ENCODE data around the gene LYRM2. TPM values are rescaled to one million over a fixed set of nuclear protein-coding genes. Genes with fewer than 3 reads are reported as not detected.

LYRM2 gene, protein sequence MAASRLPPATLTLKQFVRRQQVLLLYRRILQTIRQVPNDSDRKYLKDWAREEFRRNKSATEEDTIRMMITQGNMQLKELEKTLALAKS
- total RNA-seq (2021; fragmentation: NEBNext Ultra II Directional; extraction: Animal tissue kit (Norgen Biotek cat#: 25700)): 25.1 and 25.7 TPM in 2 replicates
- 2.6 and 7.3 TPM in 2 replicates for polyA plus RNA-seq (2011; rRNA removed)
- polyA plus RNA-seq (2011; cell fraction: cytosol; rRNA removed): 9.8 TPM
- polyA plus RNA-seq (2011; cell fraction: nucleus; rRNA removed): 3.1 TPM
- 9.8 to 25.8 TPM (median 12.0 TPM) in 4 replicates for polyA plus RNA-seq (2012, experiment 1 of 2)
- polyA plus RNA-seq (2012, experiment 2 of 2): 2.0 TPM
- polyA plus RNA-seq (2013, experiment 1 of 2): 38.6 TPM
- polyA plus RNA-seq (2013, experiment 2 of 2): 36.2 TPM
- 4.8 and 6.9 TPM in 2 replicates for polyA minus RNA-seq (2011; rRNA and poly(A)+ RNA removed)
- polyA minus RNA-seq (2011; cell fraction: cytosol; rRNA and poly(A)+ RNA removed): 6.2 TPM
- 15.3 TPM for polyA minus RNA-seq (2011; cell fraction: nucleus; rRNA and poly(A)+ RNA removed)
- long read RNA-seq, experiment 1, full-length matches to known transcripts: 5 of 15 reads
- long read RNA-seq, experiment 1, partial matches to known transcripts: 1 of 15 reads
- long read RNA-seq, experiment 1, other reads (novel, unspliced or antisense): 9 of 15 reads
- long read RNA-seq, experiment 2, full-length matches to known transcripts: 42 of 45 reads
- long read RNA-seq, experiment 2, partial matches to known transcripts: 0 of 45 reads
- long read RNA-seq, experiment 2, other reads (novel, unspliced or antisense): 3 of 45 reads

DNA sequence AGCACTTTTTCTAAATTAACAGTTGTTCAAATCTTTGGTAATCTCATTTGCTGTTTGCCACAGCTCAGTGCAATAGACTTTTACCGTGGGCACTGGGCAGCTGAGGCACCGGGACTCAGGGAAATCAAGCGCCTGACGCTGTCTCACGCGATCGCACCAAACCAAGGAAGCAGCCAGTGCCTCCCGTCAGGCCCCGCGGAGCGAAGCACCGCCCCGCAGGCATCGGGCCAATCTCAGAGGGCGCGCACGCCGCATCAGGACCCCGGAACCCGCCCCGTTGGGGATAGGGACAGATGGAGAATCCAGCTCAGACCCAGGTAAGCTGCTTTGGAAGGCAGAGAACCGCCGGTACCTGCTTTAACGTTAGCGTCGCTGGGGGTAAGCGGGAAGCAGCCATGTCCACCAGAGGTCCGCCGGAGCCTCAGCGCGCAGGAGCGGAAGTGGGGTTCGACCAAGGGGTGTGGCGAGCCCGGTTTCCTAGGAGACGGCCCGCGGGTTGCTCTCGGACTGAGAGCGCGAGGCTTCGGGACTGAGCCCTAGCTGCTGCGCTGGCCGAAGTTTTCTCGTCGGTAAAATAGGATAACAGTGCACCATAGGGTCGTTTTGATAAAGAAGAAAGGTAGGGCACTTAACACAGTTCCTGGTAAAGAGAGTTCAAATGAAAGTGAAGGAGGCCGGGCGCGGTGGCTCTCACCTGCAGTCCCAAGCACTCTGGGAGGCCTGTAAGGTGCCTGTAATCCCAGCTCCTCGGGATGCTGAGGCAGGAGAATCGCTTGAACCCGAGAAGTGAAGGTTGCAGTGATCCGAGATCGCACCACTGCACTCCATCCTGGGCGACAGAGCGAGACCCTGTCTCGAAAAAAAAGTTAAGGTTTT is at the start of gene LYRM2:
Gene LYRM2, minus strand, starts transcription at position 428 of the 876 bp plus-strand sequence. Its CDS starts 31 bp downstream, at position 397.
- H4K5ac ChIP-seq (ENCODE audit: insufficient read length, low read depth, low read length): peak within 1 kb of the TSS; percentile 71
- H3K9me3 ChIP-seq (ENCODE audit: insufficient read depth in 2 of 2, low read depth in 1 of 2, low read length in 1 of 2): no peaks in the 10 kb centered on the region
- H2BK120ac ChIP-seq (replicated peaks; ENCODE audit: low read depth, low read length): no peak within 1 kb of the TSS
- H4K8ac ChIP-seq (ENCODE audit: extremely low read depth, insufficient read depth, low read length): no peak within 1 kb of the TSS
- H3K14ac ChIP-seq (ENCODE audit: insufficient read length): no peak within 1 kb of the TSS
- peak within 1 kb of the TSS; percentile 22 for H3K56ac ChIP-seq (replicated peaks; ENCODE audit: insufficient read length, low read depth, low read length)
- no peak within 1 kb of the TSS for H2BK15ac ChIP-seq (ENCODE audit: low read length)
- WGBS, 2 experiments (ENCODE audit: extremely low coverage in 1 of 2, insufficient coverage in 1 of 2, insufficient read length in 1 of 2, insufficient replicate concordance in 2 of 2, low coverage in 1 of 2, low lambda C conversion rate in 2 of 2, missing lambda C conversion rate in 1 of 2): 2% methylated on average over 58 of the region's 58 CpGs; no CpG with 5 or more reads in 1 of the 2 experiments
- peaks cover 10 to 31% (median 18%) of the 10 kb centered on the region in 4 experiments for H3K36me3 ChIP-seq (ENCODE audit: control insufficient read depth in 2 of 4, insufficient read depth in 4 of 4, low read length in 3 of 4)
- H3K79me1 ChIP-seq (ENCODE audit: low read depth, low read length): no peaks in the 10 kb centered on the region
- POLR2A ChIA-PET (ENCODE audit: partially characterized antibody): interaction anchor here (0.6 to 2.2 kb wide), 14 partner anchors 10 to 298 kb away, joined by 3 to 6 read pairs (median 3); partner anchors contain the start of gene RRAGD
- H3K4me2 ChIP-seq (ENCODE audit: insufficient read depth in 1 of 2, low read depth in 2 of 2, low read length in 2 of 2): peak within 1 kb of the TSS; percentile 80 to 91
- H3K79me2 ChIP-seq (ENCODE audit: control insufficient read depth in 1 of 2, insufficient read depth in 2 of 2, low read length in 2 of 2): peaks cover 0 to 3% of the 10 kb centered on the region in 2 experiments; a peak in 2 of 4 replicates
- no peak for FAIRE-seq
- H3K27me3 ChIP-seq (replicated peaks in 1 of 4; ENCODE audit: control insufficient read depth in 3 of 4, extremely low read depth in 1 of 4, insufficient read depth in 3 of 4, low read length in 3 of 4): no peaks in the 10 kb centered on the region
- DNase-seq (ENCODE audit: low read depth in 1 of 2, low spot score in 2 of 2): peak; percentile 61 to 96
- H3K18ac ChIP-seq (ENCODE audit: extremely low read depth, low read length): no peak within 1 kb of the TSS; the same call in 1 of the 2 replicates
- peak within 1 kb of the TSS; percentile 35 to 81 (median 77) for H3K9ac ChIP-seq (replicated peaks in 1 of 4; ENCODE audit: extremely low read depth in 1 of 4, low read depth in 3 of 4, low read length in 3 of 4)
- peak within 1 kb of the TSS; percentile 73; the same call in 1 of the 2 replicates for H3K27ac ChIP-seq (ENCODE audit: low read depth, low read length)
- H2BK5ac ChIP-seq (ENCODE audit: low read depth, low read length): peak within 1 kb of the TSS; percentile 64; the same call in 1 of the 2 replicates
- no peak within 1 kb of the TSS for H3K4ac ChIP-seq (replicated peaks; ENCODE audit: insufficient read length, low read depth, low read length)
- H4K20me1 ChIP-seq (replicated peaks in 1 of 2; ENCODE audit: control insufficient read depth in 1 of 2, insufficient read depth in 2 of 2, low read length in 2 of 2): peaks cover 0 to 2% of the 10 kb centered on the region in 2 experiments
- no peak within 1 kb of the TSS for H4K91ac ChIP-seq (replicated peaks; ENCODE audit: insufficient read length, low read length)
- H2AK5ac ChIP-seq (ENCODE audit: low read depth, low read length): no peak within 1 kb of the TSS
- peak within 1 kb of the TSS; percentile 54 to 89 (median 81) for H3K4me3 ChIP-seq (ENCODE audit: extremely low read depth in 1 of 4, insufficient read depth in 2 of 4, low read depth in 3 of 4, low read length in 4 of 4)
- no peak within 1 kb of the TSS; the same call in 1 of the 2 replicates for H2BK12ac ChIP-seq (ENCODE audit: low read depth, low read length)
- H3K23me2 ChIP-seq (ENCODE audit: low read depth, low read length): peaks cover 3% of the 10 kb centered on the region; the same call in 1 of the 2 replicates
- H2BK20ac ChIP-seq (ENCODE audit: low read length): no peak within 1 kb of the TSS
- peaks cover 0 to 3% (median 1%) of the 10 kb centered on the region in 4 experiments; a peak in 1 of 7 replicates for H3K4me1 ChIP-seq (replicated peaks in 1 of 4; ENCODE audit: control insufficient read depth in 3 of 4, insufficient read depth in 4 of 4, low read length in 3 of 4)
- H2AFZ ChIP-seq (ENCODE audit: low read length): peak within 1 kb of the TSS; percentile 84
- CTCF ChIA-PET (ENCODE audit: partially characterized antibody): interaction anchor here (0.6 to 1.9 kb wide), 7 partner anchors 16 to 266 kb away, joined by 3 to 6 read pairs (median 4); partner anchors contain the start of gene ANKRD6
- no peak within 1 kb of the TSS for H3K23ac ChIP-seq (ENCODE audit: insufficient read length)
- TF ChIP-seq EGR1 (IDR thresholded peaks at IDR 0.05; ENCODE audit: borderline replicate concordance, low read depth, low read length) (no peak), ATF3 (IDR thresholded peaks at IDR 0.05; ENCODE audit: insufficient read depth, low read depth, low read length) (no peak), SIX5 (IDR thresholded peaks at IDR 0.05; ENCODE audit: low read depth, low read length) (no peak), TAF7 (optimal IDR thresholded peaks at IDR 0.05; ENCODE audit: borderline replicate concordance, low read depth, low read length) (no peak), SIRT6 (IDR thresholded peaks at IDR 0.05; ENCODE audit: low read length) (no peak), CEBPB (IDR thresholded peaks at IDR 0.05; ENCODE audit: low read depth, low read length) (no peak), KDM1A (IDR thresholded peaks at IDR 0.05; ENCODE audit: borderline replicate concordance, low read length) (0 out of 2 replicates have a peak, but pooled peaks have one; percentile 35)
